Hepatocyte (in vitro differentiated cells): Measurements from ENCODE around the gene ELK3. TPM values are rescaled to one million over a fixed set of nuclear protein-coding genes. Genes with fewer than 3 reads are reported as not detected.
A peak's percentile ranks its signal among the peaks of the same experiment; 100 is the strongest.

Experiments used
- DNase-seq: peaks from one replicate; pipeline ENCODE4 v3.0.0-alpha.2; 2016; ENCODE audit warnings: low spot score
- H2AFZ ChIP-seq: fragments of 200-600 bp; sonication (generic); 2 replicates; pipeline ENCODE4 v1.6.0; 2016; ENCODE audit warnings: antibody characterized with exemption, mild to moderate bottlenecking
- H3K27ac ChIP-seq: fragments of 200-600 bp; sonication (generic); 2 replicates; pipeline ENCODE4 v1.5.1; 2016; ENCODE audit warnings: mild to moderate bottlenecking
- H3K27me3 ChIP-seq: fragments of 200-600 bp; sonication (generic); 2 replicates; pipeline ENCODE4 v1.6.1; 2016
- H3K36me3 ChIP-seq: fragments of 200-600 bp; sonication (generic); replicated peaks from 2 replicates; pipeline ENCODE4 v1.5.1; 2016; ENCODE audit warnings: low read depth; ENCODE audit not compliant: insufficient read depth
- H3K4me1 ChIP-seq: fragments of 200-600 bp; sonication (generic); 2 replicates; pipeline ENCODE4 v1.5.1; 2016; ENCODE audit warnings: mild to moderate bottlenecking, moderate library complexity; ENCODE audit not compliant: insufficient read depth
- H3K4me2 ChIP-seq: fragments of 200-600 bp; sonication (generic); 2 replicates; pipeline ENCODE4 v1.6.0; 2016
- H3K4me3 ChIP-seq: fragments of 200-600 bp; sonication (generic); 2 replicates; pipeline ENCODE4 v1.5.1; 2016; ENCODE audit warnings: mild to moderate bottlenecking
- H3K79me2 ChIP-seq: fragments of 200-600 bp; sonication (generic); 2 replicates; pipeline ENCODE4 v1.6.0; 2017; ENCODE audit warnings: mild to moderate bottlenecking
- H3K9me2 ChIP-seq: fragments of 200-600 bp; sonication (generic); replicated peaks from 2 replicates; pipeline ENCODE4 v1.6.0; 2017; ENCODE audit warnings: mild to moderate bottlenecking; ENCODE audit not compliant: insufficient read depth
- H3K9me3 ChIP-seq: fragments of 200-600 bp; sonication (generic); 2 replicates; pipeline ENCODE4 v1.5.1; 2016; ENCODE audit warnings: low read depth, mild to moderate bottlenecking
- H4K20me1 ChIP-seq: fragments of 200-600 bp; sonication (generic); 2 replicates; pipeline ENCODE4 v1.6.0; 2016; ENCODE audit warnings: mild to moderate bottlenecking; ENCODE audit not compliant: insufficient read depth, poor library complexity, severe bottlenecking
- EZH2 ChIP-seq: fragments of 200-600 bp; sonication (generic); IDR thresholded peaks from 2 replicates; pipeline ENCODE4 v1.6.1; 2016; ENCODE audit warnings: antibody characterized with exemption, mild to moderate bottlenecking, borderline replicate concordance
- EZH2phosphoT487 ChIP-seq: fragments of 200-600 bp; sonication (generic); IDR thresholded peaks from one replicate; pipeline ENCODE4 v1.6.1; 2018; ENCODE audit warnings: antibody characterized with exemption, mild to moderate bottlenecking, low read depth, moderate library complexity; ENCODE audit not compliant: unreplicated experiment, severe bottlenecking
- WGBS: methylation state at CpG from one replicate; pipeline ENCODE4 v1.1.6; 2016; ENCODE audit warnings: low lambda C conversion rate; ENCODE audit errors: missing lambda C conversion rate; 5-methylcytosine and 5-hydroxymethylcytosine counted together
- polyA plus RNA-seq: library from polyadenylated mRNA; unstranded; fragments of >200 nt; fragmentation: Nextera tagmentation; extraction: Ambion mirVana; gene quantifications from 2 replicates; pipeline ENCODE4 v1.2.1, GENCODE V29; 2016
- total RNA-seq: library from RNA; depleted of rRNA; stranded (reverse); fragments of >200 nt; gene quantifications from 2 replicates; pipeline ENCODE4 v1.2.3, GENCODE V29; 2014
- TF ChIP-seq, protein P1 (sequence below): fragments of 200-600 bp; sonication (generic); IDR thresholded peaks from 2 replicates; pipeline ENCODE4 v1.5.1; 2016; ENCODE audit warnings: antibody characterized with exemption, mild to moderate bottlenecking; ENCODE audit not compliant: poor library complexity

The ELK3 gene
- total RNA-seq = 10.6 and 12.1 TPM in 2 replicates
- 12.9 and 13.4 TPM in 2 replicates for polyA plus RNA-seq

DNA sequence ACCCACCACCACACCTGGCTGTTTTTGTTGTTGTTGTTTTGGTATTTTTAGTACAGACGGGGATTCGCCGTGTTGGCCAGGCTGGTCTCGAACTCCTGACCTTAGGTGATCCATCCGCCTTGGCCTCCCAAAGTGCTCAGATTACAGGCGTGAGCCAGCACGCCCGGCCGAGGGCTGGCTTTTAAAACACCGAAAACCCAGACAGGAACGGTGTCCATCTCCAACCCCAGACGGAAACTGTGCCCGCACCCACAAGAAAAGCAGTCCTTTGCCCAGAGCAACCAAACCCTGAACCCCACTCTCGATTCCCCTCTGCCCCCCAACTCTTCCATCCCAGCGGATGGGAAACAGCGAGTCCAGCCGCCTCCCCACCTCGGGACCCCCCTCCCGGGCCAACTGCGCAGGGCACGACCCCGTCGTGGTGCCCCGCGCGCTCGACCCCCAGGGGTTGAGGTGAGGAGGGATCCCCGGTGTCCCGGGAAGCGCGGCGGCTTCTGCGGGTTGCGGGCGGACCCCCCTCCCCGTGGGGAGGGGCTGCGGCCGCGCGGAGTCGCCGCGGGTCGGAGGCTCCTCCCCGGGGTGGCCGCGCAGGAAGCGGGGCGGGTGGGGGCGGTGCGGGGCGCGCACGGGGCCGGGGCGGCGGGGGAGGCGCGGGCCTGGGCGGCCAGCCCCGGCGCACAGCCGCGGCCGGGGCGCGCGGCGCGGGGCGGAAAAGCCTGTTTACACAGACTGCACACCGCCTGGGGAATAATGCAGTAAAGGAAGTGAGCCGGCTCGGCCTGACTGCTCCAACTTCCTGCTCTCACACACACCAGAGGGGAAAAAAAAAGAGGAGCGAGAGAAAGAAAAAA lies at the start of gene ELK3:
Gene ELK3, plus strand, starts transcription at position 651 of the 851 bp plus-strand sequence.
- peak; percentile 79 for DNase-seq
- Histone ChIP-seq H3K4me1 (peaks cover 7% of the 10 kb centered on the region), H3K4me2 (peak within 1 kb of the TSS; percentile 98), H3K27ac (peak within 1 kb of the TSS; percentile 92), H3K79me2 (peaks cover 22% of the 10 kb centered on the region), H3K4me3 (peak within 1 kb of the TSS; percentile 88), H3K9me2 (no peaks in the 10 kb centered on the region), H4K20me1 (no peaks in the 10 kb centered on the region), H2AFZ (peak within 1 kb of the TSS; percentile 96), H3K27me3 (no peaks in the 10 kb centered on the region), H3K36me3 (no peaks in the 10 kb centered on the region), H3K9me3 (no peaks in the 10 kb centered on the region)
- WGBS = 5% methylated on average over 48 of the region's 75 CpGs
- TF ChIP-seq, protein P1, sequence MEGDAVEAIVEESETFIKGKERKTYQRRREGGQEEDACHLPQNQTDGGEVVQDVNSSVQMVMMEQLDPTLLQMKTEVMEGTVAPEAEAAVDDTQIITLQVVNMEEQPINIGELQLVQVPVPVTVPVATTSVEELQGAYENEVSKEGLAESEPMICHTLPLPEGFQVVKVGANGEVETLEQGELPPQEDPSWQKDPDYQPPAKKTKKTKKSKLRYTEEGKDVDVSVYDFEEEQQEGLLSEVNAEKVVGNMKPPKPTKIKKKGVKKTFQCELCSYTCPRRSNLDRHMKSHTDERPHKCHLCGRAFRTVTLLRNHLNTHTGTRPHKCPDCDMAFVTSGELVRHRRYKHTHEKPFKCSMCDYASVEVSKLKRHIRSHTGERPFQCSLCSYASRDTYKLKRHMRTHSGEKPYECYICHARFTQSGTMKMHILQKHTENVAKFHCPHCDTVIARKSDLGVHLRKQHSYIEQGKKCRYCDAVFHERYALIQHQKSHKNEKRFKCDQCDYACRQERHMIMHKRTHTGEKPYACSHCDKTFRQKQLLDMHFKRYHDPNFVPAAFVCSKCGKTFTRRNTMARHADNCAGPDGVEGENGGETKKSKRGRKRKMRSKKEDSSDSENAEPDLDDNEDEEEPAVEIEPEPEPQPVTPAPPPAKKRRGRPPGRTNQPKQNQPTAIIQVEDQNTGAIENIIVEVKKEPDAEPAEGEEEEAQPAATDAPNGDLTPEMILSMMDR = no peak
- TF ChIP-seq EZH2phosphoT487 (no peak), EZH2 (no peak)

DNA sequence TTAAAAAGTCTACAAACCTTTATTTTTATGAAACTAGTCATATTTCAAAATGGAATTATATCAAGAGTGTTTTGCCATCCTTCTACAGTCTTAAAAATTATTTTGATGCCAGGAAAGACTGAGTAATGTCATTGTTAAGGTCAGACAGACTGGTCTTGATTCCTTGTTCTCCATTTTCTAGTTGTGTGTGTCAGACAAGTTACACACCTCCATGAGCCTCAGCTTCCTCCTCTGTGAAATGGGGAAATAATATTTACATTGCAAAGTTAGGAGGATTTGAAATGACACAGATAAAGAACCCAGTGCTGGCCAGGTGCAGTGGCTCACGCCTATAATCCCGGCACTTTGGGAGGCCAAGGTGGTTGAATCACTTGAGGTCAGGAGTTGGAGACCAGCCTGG lies 47.4 kb upstream of the ELK3 start:
- H3K36me3 ChIP-seq = no peaks in the 10 kb centered on the region
- DNase-seq = no peak
- H3K27ac ChIP-seq = no peak overlapping the region
- H3K4me3 ChIP-seq = no peak overlapping the region
- H3K27me3 ChIP-seq = no peaks in the 10 kb centered on the region
- no peaks in the 10 kb centered on the region for H3K9me2 ChIP-seq
- H3K4me1 ChIP-seq = no peaks in the 10 kb centered on the region
- no peaks in the 10 kb centered on the region for H3K9me3 ChIP-seq
- WGBS = 96% methylated on average over 2 of the region's 2 CpGs
- TF ChIP-seq, protein P1 = no peak
- no peak for TF ChIP-seq EZH2phosphoT487
- no peak for TF ChIP-seq EZH2
- H3K79me2 ChIP-seq = no peaks in the 10 kb centered on the region
- no peak overlapping the region for H3K4me2 ChIP-seq
- H2AFZ ChIP-seq = no peak overlapping the region
- H4K20me1 ChIP-seq = no peaks in the 10 kb centered on the region

DNA sequence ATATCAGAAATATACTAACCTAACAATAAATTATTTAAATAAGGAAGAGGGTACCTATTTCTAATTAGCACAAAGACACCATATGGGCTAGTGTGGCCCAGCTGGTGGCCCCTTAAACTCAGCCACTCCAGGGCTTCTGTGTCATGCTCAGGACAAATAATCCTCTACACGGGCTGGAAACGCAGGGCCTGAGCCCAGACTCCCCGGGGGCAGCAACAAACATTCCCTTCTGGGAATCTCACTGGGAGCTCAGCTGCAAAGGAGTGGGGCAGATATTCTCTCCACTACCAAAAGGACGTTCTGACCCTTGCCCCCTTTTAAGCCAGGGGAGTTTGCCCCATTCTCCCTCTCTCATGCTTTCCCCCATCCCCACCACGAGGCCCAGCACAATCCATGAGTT lies 43.7 kb upstream of the ELK3 start:
- Histone ChIP-seq H2AFZ (no peak overlapping the region), H3K27ac (no peak overlapping the region), H3K9me2 (no peaks in the 10 kb centered on the region), H3K4me2 (no peak overlapping the region), H3K79me2 (no peaks in the 10 kb centered on the region), H3K36me3 (no peaks in the 10 kb centered on the region), H3K4me1 (no peaks in the 10 kb centered on the region), H3K27me3 (no peaks in the 10 kb centered on the region), H3K9me3 (no peaks in the 10 kb centered on the region), H4K20me1 (no peaks in the 10 kb centered on the region), H3K4me3 (no peak overlapping the region)
- TF ChIP-seq, protein P1 = no peak
- TF ChIP-seq EZH2phosphoT487 = no peak
- TF ChIP-seq EZH2 = no peak
- no peak for DNase-seq
- 50% methylated on average over 5 of the region's 5 CpGs for WGBS
